ENCODE measurements around the gene SLC22A15. TPM values are rescaled to one million over a fixed set of nuclear protein-coding genes. Genes with fewer than 3 reads are reported as not detected.

The SLC22A15 gene
- total and polyA plus RNA-seq, 10 of the 15 experiments (the other 5 are each of a cell fraction or from before 2014, with no cell fraction given) = 0.05 to 2.8 (median 0.13) TPM; not detected in 1

- Histone ChIP-seq H2AFZ (ENCODE audit: control insufficient read depth, low read depth, low read length) (no peak overlapping the region), H3K9ac (ENCODE audit: control insufficient read depth, insufficient read depth, low read length) (no peak overlapping the region), H3K36me3 (ENCODE audit: control insufficient read depth in 2 of 2, insufficient read depth in 2 of 2, low read length in 1 of 2) (no peaks in the 10 kb centered on the region), H3K79me2 (ENCODE audit: control insufficient read depth, insufficient read depth, low read length) (no peaks in the 10 kb centered on the region), H3K27me3 (replicated peaks in 1 of 2; ENCODE audit: control insufficient read depth in 2 of 2, insufficient read depth in 2 of 2, low read length in 1 of 2) (no peaks in the 10 kb centered on the region), H4K20me1 (ENCODE audit: control insufficient read depth, insufficient read depth) (no peaks in the 10 kb centered on the region), H3K4me3 (no peak overlapping the region), H3K4me2 (ENCODE audit: control insufficient read depth, insufficient read depth) (no peak overlapping the region), H3K4me1 (ENCODE audit: control insufficient read depth, insufficient read depth, low read length) (no peaks in the 10 kb centered on the region), H3K9me3 (replicated peaks; ENCODE audit: control insufficient read depth, insufficient read depth, low read length) (no peaks in the 10 kb centered on the region), H3K27ac (ENCODE audit: control insufficient read depth, insufficient read depth) (no peak overlapping the region)
- POLR2A ChIA-PET = no interaction called here
- intact Hi-C loops (cut with micrococcal nuclease; ENCODE audit: unreplicated experiment) (no loop called here), in situ Hi-C loops (cut with MboI) (no loop called here)
- RAD21 ChIA-PET (ENCODE audit: unreplicated experiment) = no interaction called here
- FAIRE-seq (no peak), ATAC-seq (no peak), DNase-seq (ENCODE audit: low read depth, low spot score) (no peak)
- TF ChIP-seq, protein P1, sequence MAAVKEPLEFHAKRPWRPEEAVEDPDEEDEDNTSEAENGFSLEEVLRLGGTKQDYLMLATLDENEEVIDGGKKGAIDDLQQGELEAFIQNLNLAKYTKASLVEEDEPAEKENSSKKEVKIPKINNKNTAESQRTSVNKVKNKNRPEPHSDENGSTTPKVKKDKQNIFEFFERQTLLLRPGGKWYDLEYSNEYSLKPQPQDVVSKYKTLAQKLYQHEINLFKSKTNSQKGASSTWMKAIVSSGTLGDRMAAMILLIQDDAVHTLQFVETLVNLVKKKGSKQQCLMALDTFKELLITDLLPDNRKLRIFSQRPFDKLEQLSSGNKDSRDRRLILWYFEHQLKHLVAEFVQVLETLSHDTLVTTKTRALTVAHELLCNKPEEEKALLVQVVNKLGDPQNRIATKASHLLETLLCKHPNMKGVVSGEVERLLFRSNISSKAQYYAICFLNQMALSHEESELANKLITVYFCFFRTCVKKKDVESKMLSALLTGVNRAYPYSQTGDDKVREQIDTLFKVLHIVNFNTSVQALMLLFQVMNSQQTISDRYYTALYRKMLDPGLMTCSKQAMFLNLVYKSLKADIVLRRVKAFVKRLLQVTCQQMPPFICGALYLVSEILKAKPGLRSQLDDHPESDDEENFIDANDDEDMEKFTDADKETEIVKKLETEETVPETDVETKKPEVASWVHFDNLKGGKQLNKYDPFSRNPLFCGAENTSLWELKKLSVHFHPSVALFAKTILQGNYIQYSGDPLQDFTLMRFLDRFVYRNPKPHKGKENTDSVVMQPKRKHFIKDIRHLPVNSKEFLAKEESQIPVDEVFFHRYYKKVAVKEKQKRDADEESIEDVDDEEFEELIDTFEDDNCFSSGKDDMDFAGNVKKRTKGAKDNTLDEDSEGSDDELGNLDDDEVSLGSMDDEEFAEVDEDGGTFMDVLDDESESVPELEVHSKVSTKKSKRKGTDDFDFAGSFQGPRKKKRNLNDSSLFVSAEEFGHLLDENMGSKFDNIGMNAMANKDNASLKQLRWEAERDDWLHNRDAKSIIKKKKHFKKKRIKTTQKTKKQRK (IDR thresholded peaks at IDR 0.05; ENCODE audit: low read depth, low read length) = no peak
- no peak for TF ChIP-seq CBFB (IDR thresholded peaks at IDR 0.05; ENCODE audit: low read depth)
- TF ChIP-seq, protein P2, sequence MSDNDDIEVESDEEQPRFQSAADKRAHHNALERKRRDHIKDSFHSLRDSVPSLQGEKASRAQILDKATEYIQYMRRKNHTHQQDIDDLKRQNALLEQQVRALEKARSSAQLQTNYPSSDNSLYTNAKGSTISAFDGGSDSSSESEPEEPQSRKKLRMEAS (IDR thresholded peaks at IDR 0.05; ENCODE audit: low read depth, low read length) = no peak
- SMC1A ChIA-PET (ENCODE audit: uncharacterized antibody, unreplicated experiment) = no interaction called here
- 20% methylated on average over 2 of the region's 2 CpGs for WGBS (ENCODE audit: insufficient coverage, insufficient replicate concordance, low lambda C conversion rate, missing lambda C conversion rate)
- BruUV-seq (replicated peaks) = no TSS peak
- CTCF ChIA-PET = no interaction called here
Measured at GRCh38 chr1:115954684-115955083, 21.6 kb upstream of the SLC22A15 start.

- Histone ChIP-seq H3K79me2 (ENCODE audit: control insufficient read depth, insufficient read depth, low read length) (no peaks in the 10 kb centered on the region), H3K4me3 (no peak overlapping the region), H3K27me3 (replicated peaks in 1 of 2; ENCODE audit: control insufficient read depth in 2 of 2, insufficient read depth in 2 of 2, low read length in 1 of 2) (no peaks in the 10 kb centered on the region), H2AFZ (ENCODE audit: control insufficient read depth, low read depth, low read length) (no peak overlapping the region), H3K9ac (ENCODE audit: control insufficient read depth, insufficient read depth, low read length) (no peak overlapping the region), H3K4me1 (ENCODE audit: control insufficient read depth, insufficient read depth, low read length) (no peaks in the 10 kb centered on the region), H3K36me3 (ENCODE audit: control insufficient read depth in 2 of 2, insufficient read depth in 2 of 2, low read length in 1 of 2) (no peaks in the 10 kb centered on the region), H3K27ac (ENCODE audit: control insufficient read depth, insufficient read depth) (no peak overlapping the region), H3K9me3 (replicated peaks; ENCODE audit: control insufficient read depth, insufficient read depth, low read length) (no peaks in the 10 kb centered on the region), H3K4me2 (ENCODE audit: control insufficient read depth, insufficient read depth) (no peak overlapping the region), H4K20me1 (ENCODE audit: control insufficient read depth, insufficient read depth) (no peaks in the 10 kb centered on the region)
- no peak for DNase-seq (ENCODE audit: low read depth, low spot score)
- FAIRE-seq = no peak
- no TSS peak for BruUV-seq (replicated peaks)
- intact Hi-C loops (cut with micrococcal nuclease; ENCODE audit: unreplicated experiment) = no loop called here
- ChIA-PET POLR2A (interaction anchor here (0.6 kb wide), 1 partner anchor 164 kb away, joined by 3 read pairs; no protein-coding TSS in a partner anchor), CTCF (no interaction called here), SMC1A (ENCODE audit: uncharacterized antibody, unreplicated experiment) (no interaction called here), RAD21 (ENCODE audit: unreplicated experiment) (no interaction called here)
- ATAC-seq = no peak
- 0% methylated on average over 1 of the region's 1 CpG for WGBS (ENCODE audit: insufficient coverage, insufficient replicate concordance, low lambda C conversion rate, missing lambda C conversion rate)
- in situ Hi-C loops (cut with MboI) = no loop called here
- no peak for TF ChIP-seq CHD4 (IDR thresholded peaks at IDR 0.05)
- TF ChIP-seq ZBTB33 (IDR thresholded peaks at IDR 0.05) = no peak
- TF ChIP-seq, protein P3, sequence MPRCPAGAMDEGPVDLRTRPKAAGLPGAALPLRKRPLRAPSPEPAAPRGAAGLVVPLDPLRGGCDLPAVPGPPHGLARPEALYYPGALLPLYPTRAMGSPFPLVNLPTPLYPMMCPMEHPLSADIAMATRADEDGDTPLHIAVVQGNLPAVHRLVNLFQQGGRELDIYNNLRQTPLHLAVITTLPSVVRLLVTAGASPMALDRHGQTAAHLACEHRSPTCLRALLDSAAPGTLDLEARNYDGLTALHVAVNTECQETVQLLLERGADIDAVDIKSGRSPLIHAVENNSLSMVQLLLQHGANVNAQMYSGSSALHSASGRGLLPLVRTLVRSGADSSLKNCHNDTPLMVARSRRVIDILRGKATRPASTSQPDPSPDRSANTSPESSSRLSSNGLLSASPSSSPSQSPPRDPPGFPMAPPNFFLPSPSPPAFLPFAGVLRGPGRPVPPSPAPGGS (IDR thresholded peaks at IDR 0.05; ENCODE audit: borderline replicate concordance, insufficient read depth, low read depth, low read length, poor library complexity, severe bottlenecking) = no peak
- no peak for TF ChIP-seq EED (IDR thresholded peaks at IDR 0.05; ENCODE audit: low read depth)
- TF ChIP-seq ATF7 (IDR thresholded peaks at IDR 0.05; ENCODE audit: low read depth) = no peak
- no peak for TF ChIP-seq RB1 (IDR thresholded peaks at IDR 0.05; ENCODE audit: borderline replicate concordance)
Measured at GRCh38 chr1:115955228-115955627, 21.1 kb upstream of the SLC22A15 start.

All from GM12878 (cell line).